BLaER1 treated with 17β-estradiol and CSF1 and Interleukin-3, amounts not matched to agents 10 nM and 100 nM (cell line): ENCODE measurements around the gene ZFP1.
A peak's percentile ranks its signal among the peaks of the same experiment; 100 is the strongest.

Experiments used
- H3K27ac ChIP-seq, 11 experiments: shearing (Covaris generic); formaldehyde crosslinking; 2 replicates each; pipeline ENCODE4 v1.8.1; 2022
- H3K27me3 ChIP-seq, 11 experiments: shearing (Covaris generic); formaldehyde crosslinking; 2 replicates each; pipeline ENCODE4 v1.8.1; 2022
- H3K36me3 ChIP-seq, 11 experiments: shearing (Covaris generic); formaldehyde crosslinking; 2 replicates each; pipeline ENCODE4 v1.8.1; 2022
- H3K4me1 ChIP-seq, 10 experiments: shearing (Covaris generic); formaldehyde crosslinking; 2 replicates each; pipeline ENCODE4 v1.8.1; 2022
- H3K4me2 ChIP-seq, 11 experiments: shearing (Covaris generic); formaldehyde crosslinking; 2 replicates each; pipeline ENCODE4 v1.8.1; 2022
- H3K4me3 ChIP-seq, 10 experiments: shearing (Covaris generic); formaldehyde crosslinking; 2 replicates each; pipeline ENCODE4 v1.8.1; 2022
- H3K9ac ChIP-seq, 11 experiments: shearing (Covaris generic); formaldehyde crosslinking; 2 replicates each; pipeline ENCODE4 v1.8.1; 2022
- H3K9me3 ChIP-seq, 11 experiments: shearing (Covaris generic); formaldehyde crosslinking; replicated peaks in 1 of 11; 2 replicates each; pipeline ENCODE4 v1.8.1; 2022
- H4K20me1 ChIP-seq, 11 experiments: shearing (Covaris generic); formaldehyde crosslinking; 2 replicates each; pipeline ENCODE4 v1.8.1; 2022
- Cebpa-rat ChIP-seq, 11 experiments: shearing (Covaris generic); IDR thresholded peaks; 2 replicates each; pipeline ENCODE4 v1.8.1; 2022

Gene ZFP1

GRCh38 chr16:75148311-75149195 lies at the start of gene ZFP1:
Gene ZFP1, plus strand, starts transcription at chr16:75148524. Its CDS starts 4,428 bp downstream, at chr16:75152952.
- H3K4me3 ChIP-seq = peak within 1 kb of the TSS; percentile 79 to 97 (median 88)
- peaks cover 49 to 58% (median 53%) of the 10 kb centered on the region in 11 experiments for H3K9me3 ChIP-seq
- no peak for TF ChIP-seq Cebpa-rat (IDR thresholded peaks at IDR 0.05)
- H4K20me1 ChIP-seq = no peaks in the 10 kb centered on the region; a peak in 1 of 22 replicates
- no peaks in the 10 kb centered on the region for H3K27me3 ChIP-seq
- peaks cover 0 to 14% (median 8%) of the 10 kb centered on the region in 10 experiments; a peak in 11 of 20 replicates for H3K4me1 ChIP-seq
- H3K27ac ChIP-seq = peak within 1 kb of the TSS; percentile 94 to 98 (median 96)
- H3K9ac ChIP-seq = peak within 1 kb of the TSS; percentile 93 to 99 (median 96)
- peaks cover 26 to 40% (median 35%) of the 10 kb centered on the region in 11 experiments for H3K36me3 ChIP-seq
- H3K4me2 ChIP-seq = peak within 1 kb of the TSS; percentile 64 to 83 (median 77)

- Histone ChIP-seq H3K27me3 (no peaks in the 10 kb centered on the region), H3K9me3 (no peaks in the 10 kb centered on the region), H4K20me1 (peaks cover 0 to 80% (median 53%) of the 10 kb centered on the region in 11 experiments; a peak in 16 of 22 replicates), H3K27ac (peak overlapping the region; percentile 55 to 81 (median 71); a peak in 21 of 22 replicates), H3K4me2 (peak overlapping the region; percentile 80 to 97 (median 92)), H3K4me3 (peak overlapping the region in 9 of 10 experiments; percentile 6 to 51 (median 32); a peak in 12 of 20 replicates), H3K9ac (peak overlapping the region in 10 of 11 experiments; percentile 41 to 72 (median 60); a peak in 19 of 22 replicates), H3K4me1 (peaks cover 56 to 98% (median 97%) of the 10 kb centered on the region in 10 experiments), H3K36me3 (peaks cover 6 to 59% (median 30%) of the 10 kb centered on the region in 11 experiments; a peak in 20 of 22 replicates)
- no peak for TF ChIP-seq Cebpa-rat (IDR thresholded peaks at IDR 0.05)
These were observed 49.2 kb upstream of the ZFP1 start for GRCh38 chr16:75099075-75099667.

- H3K36me3 ChIP-seq = peaks cover 5 to 58% (median 22%) of the 10 kb centered on the region in 11 experiments; a peak in 18 of 22 replicates
- H3K4me2 ChIP-seq = peak overlapping the region; percentile 80 to 97 (median 92)
- no peaks in the 10 kb centered on the region for H3K27me3 ChIP-seq
- peak overlapping the region; percentile 55 to 81 (median 71); a peak in 21 of 22 replicates for H3K27ac ChIP-seq
- peaks cover 0 to 79% (median 51%) of the 10 kb centered on the region in 11 experiments; a peak in 16 of 22 replicates for H4K20me1 ChIP-seq
- H3K4me1 ChIP-seq = peaks cover 62 to 98% (median 97%) of the 10 kb centered on the region in 10 experiments
- TF ChIP-seq Cebpa-rat (IDR thresholded peaks at IDR 0.05) = no peak
- peak overlapping the region in 9 of 10 experiments; percentile 6 to 51 (median 32); a peak in 14 of 20 replicates for H3K4me3 ChIP-seq
- H3K9ac ChIP-seq = peak overlapping the region in 10 of 11 experiments; percentile 41 to 72 (median 60); a peak in 19 of 22 replicates
- no peaks in the 10 kb centered on the region for H3K9me3 ChIP-seq
These were observed 48.4 kb upstream of the ZFP1 start for GRCh38 chr16:75099738-75100602.

GRCh38 chr16:75100603-75100990 lies 47.7 kb upstream of the ZFP1 start:
- Histone ChIP-seq H3K36me3 (peaks cover 3 to 53% (median 19%) of the 10 kb centered on the region in 11 experiments; a peak in 18 of 22 replicates), H3K27me3 (no peaks in the 10 kb centered on the region), H3K9me3 (no peaks in the 10 kb centered on the region), H3K9ac (peak overlapping the region in 10 of 11 experiments; percentile 41 to 72 (median 60); a peak in 15 of 22 replicates), H3K4me3 (peak overlapping the region in 1 of 10 experiments; percentile 20; a peak in 1 of 20 replicates), H4K20me1 (peaks cover 0 to 77% (median 45%) of the 10 kb centered on the region in 11 experiments; a peak in 15 of 22 replicates), H3K4me2 (peak overlapping the region; percentile 80 to 97 (median 92)), H3K27ac (peak overlapping the region; percentile 55 to 81 (median 71); a peak in 19 of 22 replicates), H3K4me1 (peaks cover 63 to 98% (median 97%) of the 10 kb centered on the region in 10 experiments)
- TF ChIP-seq Cebpa-rat (IDR thresholded peaks at IDR 0.05) = no peak

- Histone ChIP-seq H3K27ac (peak overlapping the region in 3 of 11 experiments; percentile 31 to 81 (median 51); a peak in 4 of 22 replicates), H3K4me2 (peak overlapping the region in 10 of 11 experiments; percentile 80 to 97 (median 92); a peak in 18 of 22 replicates), H4K20me1 (peaks cover 0 to 67% (median 37%) of the 10 kb centered on the region in 11 experiments; a peak in 15 of 22 replicates), H3K4me3 (no peak overlapping the region), H3K9ac (no peak overlapping the region), H3K9me3 (no peaks in the 10 kb centered on the region), H3K4me1 (peaks cover 73 to 98% (median 97%) of the 10 kb centered on the region in 10 experiments), H3K36me3 (peaks cover 0 to 49% (median 16%) of the 10 kb centered on the region in 11 experiments; a peak in 13 of 22 replicates), H3K27me3 (no peaks in the 10 kb centered on the region)
- no peak for TF ChIP-seq Cebpa-rat (IDR thresholded peaks at IDR 0.05)
These were observed 46.7 kb upstream of the ZFP1 start for GRCh38 chr16:75101635-75102034.

GRCh38 chr16:75102595-75102994 lies 45.7 kb upstream of the ZFP1 start:
- H3K9me3 ChIP-seq = no peaks in the 10 kb centered on the region
- H4K20me1 ChIP-seq = peaks cover 0 to 57% (median 27%) of the 10 kb centered on the region in 11 experiments; a peak in 14 of 22 replicates
- H3K27ac ChIP-seq = peak overlapping the region in 5 of 11 experiments; percentile 16 to 81 (median 35); a peak in 8 of 22 replicates
- H3K36me3 ChIP-seq = peaks cover 0 to 45% (median 18%) of the 10 kb centered on the region in 11 experiments; a peak in 13 of 22 replicates
- H3K27me3 ChIP-seq = no peaks in the 10 kb centered on the region
- peak overlapping the region in 9 of 11 experiments; percentile 22 to 97 (median 92); a peak in 16 of 22 replicates for H3K4me2 ChIP-seq
- H3K4me1 ChIP-seq = peaks cover 80 to 98% (median 97%) of the 10 kb centered on the region in 10 experiments
- no peak overlapping the region for H3K4me3 ChIP-seq
- no peak for TF ChIP-seq Cebpa-rat (IDR thresholded peaks at IDR 0.05)
- H3K9ac ChIP-seq = peak overlapping the region in 1 of 11 experiments; percentile 6; a peak in 1 of 22 replicates

GRCh38 chr16:75103994-75104393 lies 44.3 kb upstream of the ZFP1 start:
- no peak for TF ChIP-seq Cebpa-rat (IDR thresholded peaks at IDR 0.05)

More at GRCh38 chr16:75103994-75104393, 44.3 kb upstream of the ZFP1 start:
- Histone ChIP-seq H3K9me3 (no peaks in the 10 kb centered on the region), H3K9ac (peak overlapping the region in 9 of 11 experiments; percentile 78 to 91 (median 86); a peak in 11 of 22 replicates), H3K27ac (peak overlapping the region in 9 of 11 experiments; percentile 90 to 99 (median 96); a peak in 19 of 22 replicates), H3K36me3 (peaks cover 0 to 45% (median 18%) of the 10 kb centered on the region in 11 experiments; a peak in 13 of 22 replicates), H4K20me1 (peaks cover 0 to 43% (median 13%) of the 10 kb centered on the region in 11 experiments; a peak in 11 of 22 replicates), H3K4me3 (no peak overlapping the region), H3K4me1 (peaks cover 80 to 98% (median 97%) of the 10 kb centered on the region in 10 experiments), H3K27me3 (no peaks in the 10 kb centered on the region), H3K4me2 (peak overlapping the region; percentile 93 to 99 (median 96))
